K562 (cell line): ENCODE results near the gene HSPB7. TPM values are rescaled to one million over a fixed set of nuclear protein-coding genes. Genes with fewer than 3 reads are reported as not detected.

Experiments
- ATAC-seq: fragments of 200-7000 bp; cut with Tn5 transposase; 3 replicates; pipeline ENCODE4 v1.9.1; 2020; ENCODE audit warnings: moderate library complexity
- BruUV-seq: library from RNA; stranded (reverse); fragments of 400-500 nt; replicated peaks from 2 replicates; lab custom pipeline; 2021; lab: Mats Ljungman, UMichigan
- CTCF ChIA-PET: fragments of 300-600 bp; formaldehyde crosslinking; extraction: SDS; loops from one replicate; lab custom pipeline; 2021; ENCODE audit warnings: low intra/inter-chr PET ratio; lab: Yijun Ruan, JAX
- POLR2A ChIA-PET: fragments of 300-600, 350-650 bp; sonication (Branson Sonifier 250); formaldehyde crosslinking; extraction: SDS; loops from one replicate; lab custom pipeline; 2021; ENCODE audit warnings: antibody characterized with exemption, inconsistent platforms; lab: Yijun Ruan, JAX
- DNase-seq, 4 experiments: peaks; one replicate each; pipeline versions ENCODE4 v3.0.0 to v3.0.0-alpha.2; 2011 to 2018; ENCODE audit warnings: low spot score in 3 of 4, mixed read lengths in 3 of 4; ENCODE audit errors: extremely low read depth in 1 of 4
- FAIRE-seq: peaks from 2 replicates; lab custom pipeline; 2011; peaks lifted over from hg19 to GRCh38; lab: Jason Lieb, UNC
- H2AFZ ChIP-seq: 2 replicates; pipeline ENCODE4 v1.6.0; 2011; ENCODE audit warnings: low read depth, low read length, control low read depth, inconsistent platforms
- H3K27ac ChIP-seq: fragments of 200-600 bp; 3 replicates; pipeline ENCODE4 v1.8.0; 2011; ENCODE audit warnings: low read depth, mild to moderate bottlenecking, control low read depth, inconsistent platforms, low read length, moderate library complexity, mixed read lengths; ENCODE audit errors: extremely low read depth
- H3K27me3 ChIP-seq, 2 experiments: fragments of 300-600 bp in 1 of 2; 2 replicates in 1 of 2; 3 replicates in 1 of 2; pipeline versions ENCODE4 v1.6.0 to v1.8.0; 2011; ENCODE audit warnings: inconsistent platforms in 2 of 2, low read length in 2 of 2, mild to moderate bottlenecking in 1 of 2, mixed read lengths in 1 of 2, moderate library complexity in 1 of 2; ENCODE audit not compliant: control insufficient read depth in 2 of 2, insufficient read depth in 2 of 2
- H3K36me3 ChIP-seq: fragments of 300-600 bp; 3 replicates; pipeline ENCODE4 v1.8.0; 2011; ENCODE audit warnings: mild to moderate bottlenecking, low read length, inconsistent platforms; ENCODE audit not compliant: control insufficient read depth, insufficient read depth
- H3K4me1 ChIP-seq, 2 experiments: fragments of 200-600 bp in 1 of 2; replicated peaks in 1 of 2; 2 replicates in 1 of 2; 3 replicates in 1 of 2; pipeline versions ENCODE4 v1.5.1 to v1.8.0; 2011; ENCODE audit warnings: inconsistent platforms in 2 of 2, low read length in 2 of 2, mild to moderate bottlenecking in 1 of 2, mixed read lengths in 1 of 2, moderate library complexity in 1 of 2; ENCODE audit not compliant: control insufficient read depth in 2 of 2, insufficient read depth in 2 of 2
- H3K4me2 ChIP-seq: 2 replicates; pipeline ENCODE4 v1.6.1; 2011; ENCODE audit warnings: low read length, control low read depth, inconsistent platforms, mixed read lengths; ENCODE audit not compliant: insufficient read depth
- H3K4me3 ChIP-seq: fragments of 200-600 bp; sonication (generic), shearing (Covaris generic); 2 replicates; pipeline ENCODE4 v1.5.1; 2016; ENCODE audit warnings: control low read depth, inconsistent platforms
- H3K79me2 ChIP-seq: fragments of 200-600 bp; 3 replicates; pipeline ENCODE4 v1.8.0; 2011; ENCODE audit warnings: low read length, inconsistent platforms; ENCODE audit not compliant: control insufficient read depth, insufficient read depth
- H3K9ac ChIP-seq, 2 experiments: 2 replicates each; pipeline versions ENCODE4 v1.6.0 to v1.6.1; 2011; ENCODE audit warnings: low read depth in 2 of 2, low read length in 2 of 2, control low read depth in 1 of 2, inconsistent platforms in 1 of 2, mild to moderate bottlenecking in 1 of 2, mixed read lengths in 1 of 2; ENCODE audit not compliant: insufficient read depth in 1 of 2
- H3K9me1 ChIP-seq: one replicate; pipeline ENCODE4 v1.6.0; 2011; ENCODE audit warnings: inconsistent platforms, mild to moderate bottlenecking, low read length, moderate library complexity; ENCODE audit not compliant: control insufficient read depth, insufficient read depth
- H3K9me3 ChIP-seq: replicated peaks from 2 replicates; pipeline ENCODE4 v1.5.1; 2011; ENCODE audit warnings: low read depth, low read length, inconsistent platforms; ENCODE audit not compliant: control insufficient read depth, insufficient read depth
- H4K20me1 ChIP-seq: replicated peaks from 2 replicates; pipeline ENCODE4 v1.6.1; 2011; ENCODE audit warnings: low read length, inconsistent platforms, mixed read lengths; ENCODE audit not compliant: control insufficient read depth, insufficient read depth
- BDP1 ChIP-seq: IDR thresholded peaks from 3 replicates; pipeline ENCODE4 v1.6.1; 2011; ENCODE audit not compliant: insufficient read length, insufficient read depth
- BRD9 ChIP-seq: fragments of 450-650 bp; IDR thresholded peaks from 2 replicates; pipeline ENCODE4 v1.6.1; 2018; ENCODE audit warnings: low read depth; ENCODE audit not compliant: partially characterized antibody
- C11orf30 ChIP-seq: fragments of 450-650 bp; IDR thresholded peaks from 2 replicates; pipeline ENCODE4 v1.6.1; 2016; ENCODE audit warnings: low read depth, mild to moderate bottlenecking
- FOXP1 ChIP-seq: sonication (generic); formaldehyde crosslinking; IDR thresholded peaks from 2 replicates; pipeline ENCODE4 v1.8.0; 2022; ENCODE audit warnings: mild to moderate bottlenecking, missing genetic modification reagents
- ILK ChIP-seq: fragments of 450-650 bp; IDR thresholded peaks from 2 replicates; pipeline ENCODE4 v1.6.1; 2016; ENCODE audit warnings: missing genetic modification characterization, low read depth, mild to moderate bottlenecking, missing compliant biosample characterization, moderate library complexity, borderline replicate concordance
- PHF21A ChIP-seq: fragments of 450-650 bp; IDR thresholded peaks from 2 replicates; pipeline ENCODE4 v1.6.1; 2017; ENCODE audit warnings: low read depth, borderline replicate concordance
- PRDM10 ChIP-seq: fragments of 450-650 bp; IDR thresholded peaks from 2 replicates; pipeline ENCODE4 v1.6.1; 2018; ENCODE audit not compliant: partially characterized antibody
- TOE1 ChIP-seq, 2 experiments: fragments of 450-650 bp in 1 of 2; sonication (generic) in 1 of 2; formaldehyde crosslinking in 1 of 2; IDR thresholded peaks; 2 replicates each; pipeline versions ENCODE4 v1.7.1 to v1.8.0; 2016 to 2022; ENCODE audit warnings: borderline replicate concordance in 2 of 2, mild to moderate bottlenecking in 2 of 2, antibody characterized with exemption in 1 of 2, inconsistent platforms in 1 of 2, low read depth in 1 of 2, missing genetic modification reagents in 1 of 2, moderate library complexity in 1 of 2
- ZNF354B ChIP-seq: fragments of 250-450 bp; sonication (Bioruptor Pico); IDR thresholded peaks from 2 replicates; pipeline ENCODE4 v1.4.0; 2020
- WGBS: fragments of 100-300 bp; shearing (Covaris generic); methylation state at CpG from one replicate; pipeline ENCODE4 v1.1.6; 2016; ENCODE audit warnings: low coverage, mixed read lengths; ENCODE audit not compliant: insufficient coverage; ENCODE audit errors: missing lambda C conversion rate; 5-methylcytosine and 5-hydroxymethylcytosine counted together
- in situ Hi-C: fragments of 300-500 bp; cut with MboI; formaldehyde crosslinking; loops from 4 replicates; pipeline ENCODE4 v1.15.0; 2018; ENCODE audit warnings: inconsistent platforms, mixed read lengths
- intact Hi-C: fragments of 100-400 bp; cut with micrococcal nuclease; formaldehyde crosslinking; loops from 2 replicates; pipeline ENCODE4 v1.14.2; 2022
- polyA plus RNA-seq, 8 experiments: library from polyadenylated mRNA; depleted of rRNA in 4 of 8; stranded (reverse) in 5 of 8; unstranded in 3 of 8; fragments of >200 nt; fragmentation: Nextera tagmentation in 2 of 8; fragmentation: Illumina TruSeq in 1 of 8; extraction: Ambion mirVana in 2 of 8; extraction: Trizol in 1 of 8; gene quantifications; 2 replicates each; pipeline versions ENCODE4 v1.2.1 to v1.2.3, GENCODE V29; 2011 to 2014; ENCODE audit warnings: inconsistent platforms in 1 of 8, missing spikeins in 1 of 8
- total RNA-seq, 7 experiments: library from RNA; depleted of rRNA in 6 of 7; stranded (reverse); fragments of >200 nt in 6 of 7; fragmentation: Illumina TruSeq in 2 of 7; extraction: Trizol in 2 of 7; gene quantifications; 2 replicates each; pipeline versions ENCODE4 v1.2.1 to v1.2.3, GENCODE V29; 2011 to 2021; ENCODE audit warnings: low replicate concordance in 1 of 7

The HSPB7 gene
- total and polyA plus RNA-seq, 9 of the 15 experiments (the other 6 are each of a cell fraction or from before 2014, with no cell fraction given) = 0.05 to 0.19 (median 0.07) TPM; not detected in 6

GRCh38 chr1:16028237-16029002, 10.6 kb upstream of the HSPB7 start:
- FAIRE-seq (no peak), ATAC-seq (no peak), DNase-seq (peak in 1 of 4 experiments; percentile 43)
- Histone ChIP-seq H2AFZ (no peak overlapping the region), H3K9ac (peak overlapping the region in 1 of 2 experiments; percentile 54; a peak in 1 of 4 replicates), H3K9me3 (no peaks in the 10 kb centered on the region), H3K79me2 (no peaks in the 10 kb centered on the region), H3K4me2 (no peak overlapping the region), H3K4me1 (peaks cover 12 to 52% of the 10 kb centered on the region in 2 experiments; a peak in 4 of 5 replicates), H3K9me1 (no peaks in the 10 kb centered on the region), H3K27ac (no peak overlapping the region), H3K36me3 (no peaks in the 10 kb centered on the region), H3K27me3 (peaks cover 2 to 17% of the 10 kb centered on the region in 2 experiments; a peak in 3 of 5 replicates), H3K4me3 (no peak overlapping the region), H4K20me1 (no peaks in the 10 kb centered on the region)
- WGBS = 31% methylated on average over 18 of the region's 19 CpGs
- in situ Hi-C loops = no loop called here
- intact Hi-C loops = no loop called here
- ChIA-PET CTCF (no interaction called here), POLR2A (interaction anchor here (0.5 kb wide), 1 partner anchor 14 kb away, joined by 3 read pairs; no protein-coding TSS in a partner anchor)
- TF ChIP-seq PHF21A (no peak), FOXP1 (CRISPR knock-in tag) (no peak), C11orf30 (no peak), TOE1 (IDR thresholded peaks at IDR 0.05; ENCODE audit: borderline replicate concordance) (no peak), TOE1 (CRISPR knock-in tag; IDR thresholded peaks at IDR 0.05; ENCODE audit: borderline replicate concordance, low read depth) (no peak), BDP1 (no peak), BRD9 (no peak), ILK (tag) (no peak), PRDM10 (peak; percentile 16), ZNF354B (CRISPR knock-in tag) (no peak)
- no TSS peak for BruUV-seq
